Astrocyte of the spinal cord (primary cell): Measurements from ENCODE around the gene TIMM23.

Experiments
- DNase-seq: peaks from one replicate; pipeline ENCODE4 v3.0.0; 2011; ENCODE audit warnings: low read depth, low spot score
- H3K4me3 ChIP-seq: 2 replicates; pipeline ENCODE4 v1.5.1; 2011; ENCODE audit warnings: low read depth, mild to moderate bottlenecking, low read length, moderate library complexity
- in situ Hi-C: cut with HindIII; loops from 2 replicates; pipeline ENCODE4 v1.10.0; 2017; ENCODE audit warnings: low sequenced_read_pairs
- TF ChIP-seq, protein P1 (sequence below): IDR thresholded peaks from 2 replicates; pipeline ENCODE4 v1.5.1; 2012; ENCODE audit warnings: low read depth, mild to moderate bottlenecking, low read length, inconsistent platforms

The TIMM23 gene

DNA sequence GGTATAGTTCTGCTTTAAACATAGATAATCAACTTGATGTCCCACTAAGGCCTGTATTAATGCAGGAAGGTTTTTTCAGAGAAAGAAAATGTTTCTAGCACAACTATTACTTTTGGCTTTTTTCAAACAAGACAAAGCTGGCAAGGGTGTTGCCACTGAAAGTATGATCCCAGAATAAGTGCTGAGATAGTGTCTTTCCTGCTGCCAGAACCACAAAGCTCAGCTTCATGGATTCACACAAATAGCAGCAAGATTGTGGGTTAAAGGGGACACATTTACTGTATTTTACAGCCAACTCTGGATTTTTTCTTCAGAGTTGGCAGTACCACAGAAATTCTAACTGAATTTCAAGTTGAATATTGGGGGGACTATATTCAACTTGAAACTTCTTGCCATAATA lies 53.8 kb downstream of the TIMM23 start:
- DNase-seq = no peak
- TF ChIP-seq, protein P1, sequence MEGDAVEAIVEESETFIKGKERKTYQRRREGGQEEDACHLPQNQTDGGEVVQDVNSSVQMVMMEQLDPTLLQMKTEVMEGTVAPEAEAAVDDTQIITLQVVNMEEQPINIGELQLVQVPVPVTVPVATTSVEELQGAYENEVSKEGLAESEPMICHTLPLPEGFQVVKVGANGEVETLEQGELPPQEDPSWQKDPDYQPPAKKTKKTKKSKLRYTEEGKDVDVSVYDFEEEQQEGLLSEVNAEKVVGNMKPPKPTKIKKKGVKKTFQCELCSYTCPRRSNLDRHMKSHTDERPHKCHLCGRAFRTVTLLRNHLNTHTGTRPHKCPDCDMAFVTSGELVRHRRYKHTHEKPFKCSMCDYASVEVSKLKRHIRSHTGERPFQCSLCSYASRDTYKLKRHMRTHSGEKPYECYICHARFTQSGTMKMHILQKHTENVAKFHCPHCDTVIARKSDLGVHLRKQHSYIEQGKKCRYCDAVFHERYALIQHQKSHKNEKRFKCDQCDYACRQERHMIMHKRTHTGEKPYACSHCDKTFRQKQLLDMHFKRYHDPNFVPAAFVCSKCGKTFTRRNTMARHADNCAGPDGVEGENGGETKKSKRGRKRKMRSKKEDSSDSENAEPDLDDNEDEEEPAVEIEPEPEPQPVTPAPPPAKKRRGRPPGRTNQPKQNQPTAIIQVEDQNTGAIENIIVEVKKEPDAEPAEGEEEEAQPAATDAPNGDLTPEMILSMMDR = no peak
- in situ Hi-C loops = no loop called here
- no peak overlapping the region for H3K4me3 ChIP-seq

GRCh38 chr10:46028584-46029460 lies 56.5 kb downstream of the TIMM23 start:
- H3K4me3 ChIP-seq = peak overlapping the region; percentile 81
- in situ Hi-C loops = no loop called here
- TF ChIP-seq, protein P1 = peak; percentile 68
- DNase-seq = peak; percentile 79

DNA sequence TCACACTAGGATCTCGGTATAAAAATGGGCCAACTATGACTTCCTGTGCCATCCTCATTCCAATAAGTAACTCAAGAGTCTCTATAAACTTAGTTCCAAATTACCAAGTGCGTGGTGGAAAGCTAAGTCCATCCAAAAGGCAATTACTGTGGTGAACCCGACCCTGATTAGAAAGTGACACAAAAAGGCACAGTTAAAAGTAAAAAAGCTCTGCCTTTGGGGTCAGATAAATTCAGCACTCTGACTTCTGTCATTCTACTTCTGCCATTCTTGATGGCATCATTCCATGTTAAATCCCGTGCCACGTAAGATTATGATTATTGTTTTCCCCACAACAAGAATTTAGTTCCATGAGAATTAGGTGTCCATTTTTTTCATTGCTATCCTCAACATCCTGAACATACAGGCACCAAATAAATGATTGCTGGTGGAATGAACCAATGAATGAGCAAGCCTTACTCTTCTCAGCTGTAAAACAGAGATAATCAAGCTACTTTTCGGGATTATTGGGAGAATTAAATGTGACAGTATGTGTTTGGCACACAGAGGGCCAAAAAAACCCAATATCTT lies 57.3 kb downstream of the TIMM23 start:
- in situ Hi-C loops = no loop called here
- peak overlapping the region; percentile 81 for H3K4me3 ChIP-seq
- TF ChIP-seq, protein P1 = no peak
- DNase-seq = no peak

- peak; percentile 97 for DNase-seq
- TF ChIP-seq, protein P1 = peak; percentile 72
- in situ Hi-C loops = no loop called here
- H3K4me3 ChIP-seq = peak within 1 kb of the TSS; percentile 81
Measured at GRCh38 chr10:46030091-46030937, 58.0 kb downstream of the TIMM23 start, which contains the start of gene NCOA4. TSS of gene NCOA4 (minus strand) at chr10:46030623. CDS start at chr10:46016680, 13,943 bp downstream.

DNA sequence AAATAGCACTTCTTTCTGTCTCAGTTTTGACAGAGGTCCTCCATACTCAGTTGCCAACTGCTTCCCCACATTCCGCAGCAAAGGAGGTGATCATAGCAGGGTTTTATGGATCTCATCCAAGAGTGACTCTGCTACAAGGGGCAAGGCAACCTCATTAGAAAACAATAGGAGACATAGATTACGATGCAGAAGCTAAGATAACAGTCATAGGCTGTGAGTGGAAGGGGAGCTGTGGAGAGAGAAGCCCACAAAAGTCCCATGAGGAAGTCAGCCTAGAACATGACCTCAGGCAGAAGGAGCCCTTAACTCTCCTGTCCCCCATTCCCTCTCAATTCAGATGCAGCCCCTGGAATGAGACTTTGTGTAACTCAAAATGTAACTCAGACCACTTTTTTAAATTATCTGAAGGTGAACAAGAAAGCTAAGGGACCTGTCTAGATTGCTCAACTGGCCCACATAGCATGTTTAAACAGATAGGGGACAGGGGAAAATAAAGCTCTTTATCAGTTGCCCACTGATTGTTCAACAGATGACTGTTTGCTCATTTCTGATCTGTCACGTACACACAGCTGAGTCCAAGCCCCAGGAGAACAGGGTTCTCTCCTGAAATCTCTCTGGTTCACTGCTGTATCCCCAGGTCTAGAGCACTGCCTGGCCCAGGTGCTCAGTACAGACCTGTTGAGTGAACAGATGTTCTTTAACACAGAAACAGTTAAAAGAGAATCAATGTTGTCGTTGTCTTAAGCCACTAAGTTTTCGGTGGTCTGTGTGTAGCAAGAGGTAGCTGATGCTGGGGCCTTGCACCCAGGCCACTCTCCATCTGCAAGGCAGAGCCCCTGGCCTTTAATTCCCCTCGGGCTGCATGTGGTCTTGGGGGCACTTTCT lies 59.6 kb downstream of the TIMM23 start:
- no peak for DNase-seq
- TF ChIP-seq, protein P1 = no peak
- in situ Hi-C loops = no loop called here
- H3K4me3 ChIP-seq = no peak overlapping the region
